Progenitor cell of endocrine pancreas (in vitro differentiated cells): ENCODE results near the gene ZDHHC19. TPM values are rescaled to one million over a fixed set of nuclear protein-coding genes. Genes with fewer than 3 reads are reported as not detected.

ENCODE experiments used
- DNase-seq: peaks from one replicate; pipeline ENCODE4 v3.0.0; 2021; ENCODE audit warnings: low spot score; ENCODE audit not compliant: unreplicated experiment
- H3K27ac Mint-ChIP-seq: 2 replicates; pipeline ENCODE4 v1.8.0; 2021; ENCODE audit warnings: mild to moderate bottlenecking, moderate library complexity, mixed read lengths
- H3K27me3 Mint-ChIP-seq: 2 replicates; pipeline ENCODE4 v1.8.0; 2021; ENCODE audit warnings: mixed read lengths
- H3K36me3 Mint-ChIP-seq: 2 replicates; pipeline ENCODE4 v1.8.0; 2022; ENCODE audit warnings: mixed read lengths; ENCODE audit not compliant: insufficient read depth
- H3K4me1 Mint-ChIP-seq: 2 replicates; pipeline ENCODE4 v1.8.0; 2021; ENCODE audit warnings: low read depth, mixed read lengths
- H3K4me3 Mint-ChIP-seq: 2 replicates; pipeline ENCODE4 v1.8.0; 2021; ENCODE audit warnings: low read depth, mild to moderate bottlenecking, moderate library complexity, mixed read lengths
- H3K9me3 Mint-ChIP-seq: 2 replicates; pipeline ENCODE4 v1.8.0; 2021; ENCODE audit warnings: low read depth, mixed read lengths
- CTCF ChIP-seq: fragments of 200-600 bp; sonication (generic); IDR thresholded peaks from one replicate; pipeline ENCODE4 v1.5.0; 2021; ENCODE audit warnings: antibody characterized with exemption, mild to moderate bottlenecking; ENCODE audit not compliant: unreplicated experiment
- total RNA-seq: library from RNA; stranded (reverse); gene quantifications from 2 replicates; pipeline ENCODE4 v1.2.1, GENCODE V29; 2021

Gene ZDHHC19
- total RNA-seq, 1 donor from 2014 or later, result not detected

DNA sequence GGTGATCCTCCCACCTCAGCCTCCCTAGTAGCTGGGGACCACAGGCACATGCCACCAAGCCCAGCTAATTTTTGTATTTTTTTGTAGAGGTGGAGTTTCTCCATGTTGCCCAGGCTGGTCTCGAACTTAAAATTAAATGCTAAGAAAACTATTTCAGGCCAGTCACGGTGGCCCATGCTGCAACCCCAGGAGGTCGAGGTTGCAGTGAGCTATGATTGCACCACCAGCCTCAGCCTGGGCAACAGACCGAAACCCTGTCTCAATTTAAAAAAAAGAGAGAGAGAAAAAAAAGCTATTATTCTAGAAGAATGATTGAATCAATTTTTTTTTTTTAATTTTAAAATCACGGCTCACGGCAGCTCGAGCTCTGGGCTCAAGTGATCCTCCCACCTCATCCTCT lies 9.8 kb upstream of the ZDHHC19 start:
- no peak for TF ChIP-seq CTCF
- no peaks in the 10 kb centered on the region for H3K4me1 Mint-ChIP-seq
- no peaks in the 10 kb centered on the region for H3K9me3 Mint-ChIP-seq
- H3K27me3 Mint-ChIP-seq, result peaks cover 6% of the 10 kb centered on the region
- no peak overlapping the region for H3K27ac Mint-ChIP-seq
- DNase-seq, result no peak
- no peak overlapping the region for H3K4me3 Mint-ChIP-seq
- H3K36me3 Mint-ChIP-seq, result no peaks in the 10 kb centered on the region

- no peak overlapping the region for H3K27ac Mint-ChIP-seq
- H3K9me3 Mint-ChIP-seq, result no peaks in the 10 kb centered on the region
- TF ChIP-seq CTCF, result no peak
- no peaks in the 10 kb centered on the region for H3K4me1 Mint-ChIP-seq
- H3K36me3 Mint-ChIP-seq, result no peaks in the 10 kb centered on the region
- no peak for DNase-seq
- H3K27me3 Mint-ChIP-seq, result peaks cover 9% of the 10 kb centered on the region
- H3K4me3 Mint-ChIP-seq, result no peak overlapping the region
Measured at GRCh38 chr3:196220587-196220986, 9.4 kb upstream of the ZDHHC19 start.

- Mint-ChIP-seq H3K4me3 (no peak overlapping the region), H3K27me3 (peaks cover 10% of the 10 kb centered on the region), H3K27ac (no peak overlapping the region), H3K9me3 (no peaks in the 10 kb centered on the region), H3K36me3 (no peaks in the 10 kb centered on the region), H3K4me1 (no peaks in the 10 kb centered on the region)
- no peak for TF ChIP-seq CTCF
- no peak for DNase-seq
Measured at GRCh38 chr3:196219970-196220311, 8.7 kb upstream of the ZDHHC19 start.

DNA sequence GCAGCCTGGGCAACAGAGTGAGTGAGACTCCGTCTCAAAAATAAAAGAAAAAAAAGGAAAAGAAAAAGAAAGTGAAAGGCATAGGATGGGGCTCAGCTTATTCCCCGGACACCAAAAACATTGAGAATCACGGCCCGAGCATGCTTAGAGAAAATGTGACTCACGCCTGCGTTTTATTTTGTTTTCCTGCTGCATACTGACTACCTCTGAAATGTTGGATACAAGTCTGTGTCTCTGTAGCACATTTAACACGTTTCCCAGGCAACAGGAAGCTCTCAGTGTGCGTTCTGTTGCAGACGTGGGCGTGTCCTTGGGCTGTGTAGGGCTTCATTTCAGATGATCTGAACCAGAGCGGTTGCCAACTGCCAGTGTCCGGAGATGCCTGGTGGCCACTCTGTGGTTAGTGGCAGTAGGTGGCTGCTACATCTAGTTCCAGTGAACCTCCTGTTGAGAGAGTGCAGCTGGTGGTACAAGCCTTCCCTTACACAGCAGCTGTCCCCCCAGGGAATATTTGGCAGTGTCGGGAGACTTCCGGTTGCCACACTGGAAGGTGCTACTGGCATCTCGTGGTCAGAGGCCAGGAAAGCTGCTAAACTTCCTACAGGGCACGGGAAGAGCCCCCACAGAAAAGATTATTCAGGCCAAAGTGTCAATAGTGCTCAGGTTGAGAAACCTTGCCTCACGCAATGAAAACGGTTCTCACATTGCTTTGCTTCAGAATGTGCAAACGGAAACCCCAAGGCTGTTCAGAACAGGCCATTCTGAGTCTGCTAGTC lies 8.2 kb upstream of the ZDHHC19 start:
- Mint-ChIP-seq H3K27me3 (peaks cover 10% of the 10 kb centered on the region), H3K4me1 (no peaks in the 10 kb centered on the region), H3K9me3 (no peaks in the 10 kb centered on the region), H3K4me3 (no peak overlapping the region), H3K36me3 (no peaks in the 10 kb centered on the region), H3K27ac (no peak overlapping the region)
- no peak for TF ChIP-seq CTCF
- no peak for DNase-seq

GRCh38 chr3:196218155-196218712 lies 7.0 kb upstream of the ZDHHC19 start:
- no peak overlapping the region for H3K27ac Mint-ChIP-seq
- H3K27me3 Mint-ChIP-seq, result peaks cover 15% of the 10 kb centered on the region
- no peak for TF ChIP-seq CTCF
- H3K9me3 Mint-ChIP-seq, result no peaks in the 10 kb centered on the region
- no peak for DNase-seq
- H3K4me1 Mint-ChIP-seq, result no peaks in the 10 kb centered on the region
- H3K4me3 Mint-ChIP-seq, result no peak overlapping the region
- no peaks in the 10 kb centered on the region for H3K36me3 Mint-ChIP-seq
